ENCODE results near the gene TYK2.

DNA sequence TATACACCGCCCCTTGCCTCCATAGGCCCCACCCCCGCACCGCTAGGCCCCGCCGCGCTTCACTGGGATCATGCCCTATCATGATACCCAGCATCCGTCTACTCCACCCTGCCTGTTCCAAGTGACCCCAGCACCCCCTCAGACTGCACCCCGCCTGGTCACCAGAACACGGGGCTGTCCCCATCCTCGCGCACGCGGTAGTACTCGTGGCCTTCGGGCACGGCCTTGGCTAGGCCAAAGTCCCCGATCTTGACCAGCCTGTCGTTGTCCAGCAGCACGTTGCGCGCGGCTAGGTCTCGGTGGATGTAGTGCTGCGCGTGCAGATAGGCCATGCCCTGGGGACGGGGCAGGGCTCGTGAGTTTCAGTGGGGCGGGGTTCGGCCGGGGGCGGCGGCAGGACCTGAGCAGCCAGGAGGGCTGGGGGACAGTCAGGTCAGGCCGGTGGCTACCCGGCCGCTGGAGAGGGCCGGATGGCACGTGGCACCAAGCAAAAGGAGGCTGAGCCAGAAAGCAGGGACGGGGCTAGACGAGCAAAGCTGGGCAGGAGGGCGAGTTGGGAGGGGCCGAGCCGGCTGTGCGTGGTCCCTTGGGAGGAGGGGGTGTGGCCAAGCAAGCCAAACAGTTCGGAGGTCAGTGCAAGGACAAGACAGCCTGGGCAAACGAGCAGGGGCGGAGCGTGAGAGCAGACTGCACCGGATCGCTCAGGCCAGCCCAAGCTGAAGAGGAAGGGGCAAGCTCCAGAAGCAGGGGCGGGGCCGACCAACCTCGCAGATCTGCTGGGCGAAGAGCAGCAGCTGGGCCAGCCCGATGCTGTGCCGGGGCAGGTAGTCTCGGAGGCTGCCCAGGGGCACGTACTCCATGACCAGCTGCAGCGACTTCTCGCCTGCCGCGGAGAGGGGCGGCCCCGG is 27.4 kb downstream of the TYK2 start:
- TF ChIP-seq, protein P1, sequence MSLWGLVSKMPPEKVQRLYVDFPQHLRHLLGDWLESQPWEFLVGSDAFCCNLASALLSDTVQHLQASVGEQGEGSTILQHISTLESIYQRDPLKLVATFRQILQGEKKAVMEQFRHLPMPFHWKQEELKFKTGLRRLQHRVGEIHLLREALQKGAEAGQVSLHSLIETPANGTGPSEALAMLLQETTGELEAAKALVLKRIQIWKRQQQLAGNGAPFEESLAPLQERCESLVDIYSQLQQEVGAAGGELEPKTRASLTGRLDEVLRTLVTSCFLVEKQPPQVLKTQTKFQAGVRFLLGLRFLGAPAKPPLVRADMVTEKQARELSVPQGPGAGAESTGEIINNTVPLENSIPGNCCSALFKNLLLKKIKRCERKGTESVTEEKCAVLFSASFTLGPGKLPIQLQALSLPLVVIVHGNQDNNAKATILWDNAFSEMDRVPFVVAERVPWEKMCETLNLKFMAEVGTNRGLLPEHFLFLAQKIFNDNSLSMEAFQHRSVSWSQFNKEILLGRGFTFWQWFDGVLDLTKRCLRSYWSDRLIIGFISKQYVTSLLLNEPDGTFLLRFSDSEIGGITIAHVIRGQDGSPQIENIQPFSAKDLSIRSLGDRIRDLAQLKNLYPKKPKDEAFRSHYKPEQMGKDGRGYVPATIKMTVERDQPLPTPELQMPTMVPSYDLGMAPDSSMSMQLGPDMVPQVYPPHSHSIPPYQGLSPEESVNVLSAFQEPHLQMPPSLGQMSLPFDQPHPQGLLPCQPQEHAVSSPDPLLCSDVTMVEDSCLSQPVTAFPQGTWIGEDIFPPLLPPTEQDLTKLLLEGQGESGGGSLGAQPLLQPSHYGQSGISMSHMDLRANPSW (CRISPR knock-in tag; IDR thresholded peaks at IDR 0.05): no peak
- TF ChIP-seq CC2D1A (IDR thresholded peaks at IDR 0.05) (no peak), ZNF274 (IDR thresholded peaks at IDR 0.05; ENCODE audit: borderline replicate concordance, low read depth, low read length) (no peak)
- TF ChIP-seq, protein P2, sequence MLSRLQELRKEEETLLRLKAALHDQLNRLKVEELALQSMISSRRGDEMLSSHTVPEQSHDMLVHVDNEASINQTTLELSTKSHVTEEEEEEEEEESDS (CRISPR knock-in tag; IDR thresholded peaks at IDR 0.05): no peak

Measured in K562 (cell line).